ENCODE results near the gene ACE.

The ACE gene

DNA sequence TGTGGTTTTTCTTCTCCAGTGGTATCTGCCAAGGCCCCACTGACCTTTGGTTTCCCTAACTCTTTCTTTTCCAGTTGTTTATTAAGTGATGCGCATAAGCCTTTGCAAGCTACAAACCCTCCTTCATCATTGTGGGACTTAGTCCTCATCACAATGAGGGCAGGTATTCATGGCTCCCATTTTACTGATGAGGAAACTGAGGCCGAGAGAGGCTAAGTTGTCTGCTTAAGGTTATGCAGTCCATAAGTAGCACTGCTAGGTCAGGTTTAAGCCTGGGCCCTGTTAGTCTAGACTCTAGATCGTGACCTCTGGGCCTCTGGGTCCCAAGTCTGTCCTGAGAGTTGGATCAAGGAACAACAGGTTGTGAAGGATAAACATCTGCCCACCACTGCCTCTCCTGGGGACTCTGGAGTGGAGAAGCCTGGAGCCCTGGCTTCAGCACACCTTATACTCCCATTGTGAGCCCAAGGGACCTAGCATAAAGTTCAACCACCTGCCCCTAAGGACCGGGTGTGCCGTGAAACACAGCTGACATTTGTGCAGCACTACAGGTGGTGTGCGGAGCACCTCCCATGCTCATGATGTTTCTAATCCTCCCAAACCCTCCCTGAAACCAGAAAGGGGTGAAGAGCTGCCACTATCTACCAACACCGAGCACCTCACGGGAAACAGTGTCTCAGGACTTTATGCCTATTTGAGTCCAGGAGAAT, 41.1 kb downstream of the ACE start:
- no peak for DNase-seq

DNA sequence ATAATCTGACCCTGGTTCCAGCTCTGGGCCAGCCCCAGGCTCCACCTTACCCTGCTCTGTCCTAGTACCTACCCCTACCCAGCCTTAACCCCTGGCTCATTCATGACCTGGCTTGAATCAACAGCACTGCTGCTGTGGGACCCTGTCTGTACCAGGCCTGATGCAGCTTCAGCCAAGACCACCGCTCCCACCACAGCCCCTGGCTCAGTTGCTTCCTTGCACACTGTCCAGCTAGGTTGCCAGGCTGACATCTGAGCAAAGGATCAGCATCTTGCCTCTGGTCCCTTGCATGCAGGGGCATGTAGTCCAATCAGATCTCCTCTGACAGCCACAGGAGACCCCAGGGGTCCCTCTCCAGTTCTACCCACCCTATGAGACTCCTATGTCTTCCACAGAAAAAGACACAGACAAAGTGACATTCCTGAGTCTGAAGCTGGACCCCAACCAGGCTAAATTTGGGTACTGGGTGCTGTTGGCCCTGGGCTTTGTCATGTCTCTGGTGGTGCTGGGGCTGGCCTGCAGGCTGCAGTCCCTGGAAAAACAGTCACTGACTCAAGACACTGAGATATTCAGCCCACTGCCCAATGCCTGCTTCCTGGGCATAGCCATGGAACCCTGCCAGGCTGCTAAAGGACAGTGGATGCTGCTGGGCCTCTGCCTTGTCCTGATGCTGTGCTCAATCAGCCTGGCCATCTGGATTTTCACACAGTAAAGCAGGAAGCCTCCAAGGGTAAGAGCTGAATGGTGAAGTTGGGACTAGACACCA, 42.4 kb downstream of the ACE start:
- no peak for DNase-seq

DNA sequence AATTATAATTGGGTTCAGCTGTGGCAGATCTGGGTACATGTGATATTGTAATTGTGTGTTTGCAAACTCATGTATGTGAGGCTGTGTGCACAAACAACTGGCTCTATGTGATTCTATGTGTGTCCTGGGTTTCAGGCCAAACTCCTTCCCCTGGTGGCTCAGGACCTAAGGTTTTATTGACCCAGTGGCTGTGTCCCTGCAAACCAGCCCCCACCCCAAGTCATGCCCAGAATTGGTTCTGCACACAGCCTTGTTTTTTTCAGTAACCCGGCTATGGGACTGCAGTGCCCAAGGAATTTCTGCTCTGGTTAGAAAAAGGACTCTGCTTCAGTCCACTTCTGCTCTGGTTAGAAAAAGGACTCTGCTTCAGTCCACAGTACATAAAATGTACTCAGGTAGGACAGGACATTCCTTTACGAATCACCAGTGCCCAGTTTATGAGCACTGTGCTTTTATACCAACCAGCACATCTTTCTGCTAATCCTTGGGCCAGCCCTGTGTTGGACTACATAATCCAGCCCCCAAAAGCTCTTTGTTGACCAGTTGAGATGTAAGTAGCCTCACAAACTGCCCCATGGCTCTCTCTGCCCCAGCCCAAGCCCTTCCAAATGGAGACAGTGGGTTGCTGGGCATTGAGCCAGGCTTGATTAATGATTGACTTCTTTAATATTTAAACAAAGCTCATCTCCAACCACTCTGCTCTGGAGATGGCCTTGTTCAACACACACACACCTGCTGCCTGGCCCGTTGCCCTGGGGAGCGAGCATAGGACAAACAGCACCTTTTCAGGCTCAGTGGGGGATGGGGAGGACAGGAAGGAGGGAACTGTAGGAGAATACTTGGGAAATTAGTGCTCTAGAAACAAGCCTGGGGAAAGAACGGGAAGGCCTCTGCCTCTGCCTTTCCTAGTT, 43.4 kb downstream of the ACE start:
- DNase-seq: no peak

DNA sequence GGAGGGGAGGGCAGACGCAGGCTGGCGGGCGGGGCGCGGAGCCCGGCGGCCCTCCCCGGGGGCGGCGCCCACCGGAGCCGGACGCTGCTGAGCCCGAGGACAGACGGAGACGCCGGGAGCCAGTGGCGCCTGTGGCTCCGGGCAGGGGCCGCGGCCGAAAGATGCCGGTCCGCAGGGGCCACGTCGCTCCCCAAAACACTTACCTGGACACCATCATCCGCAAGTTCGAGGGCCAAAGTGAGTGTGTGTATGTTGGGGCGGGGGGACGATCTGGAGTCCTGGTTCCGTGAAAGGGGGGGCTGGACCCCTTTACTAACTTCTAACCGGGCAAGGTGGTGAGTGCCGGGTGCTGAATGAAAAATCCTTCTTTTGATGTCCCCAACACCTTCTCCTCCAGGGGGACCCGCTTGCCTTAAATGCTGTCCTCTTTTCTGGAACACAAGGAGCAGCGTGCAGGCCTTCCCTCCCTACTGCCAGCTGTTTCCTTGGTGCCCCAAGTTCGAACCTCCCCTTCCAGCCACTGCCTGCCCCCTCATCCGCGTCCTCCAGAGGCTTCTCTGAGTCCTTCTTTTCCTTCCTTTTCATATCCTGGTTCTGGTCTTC, 46.5 kb downstream of the ACE start, which contains the start of gene KCNH6:
KCNH6 (plus strand) TSS at position 106 of the 603 bp plus-strand sequence; CDS start at position 162, 56 bp downstream.
- no peak for DNase-seq

DNA sequence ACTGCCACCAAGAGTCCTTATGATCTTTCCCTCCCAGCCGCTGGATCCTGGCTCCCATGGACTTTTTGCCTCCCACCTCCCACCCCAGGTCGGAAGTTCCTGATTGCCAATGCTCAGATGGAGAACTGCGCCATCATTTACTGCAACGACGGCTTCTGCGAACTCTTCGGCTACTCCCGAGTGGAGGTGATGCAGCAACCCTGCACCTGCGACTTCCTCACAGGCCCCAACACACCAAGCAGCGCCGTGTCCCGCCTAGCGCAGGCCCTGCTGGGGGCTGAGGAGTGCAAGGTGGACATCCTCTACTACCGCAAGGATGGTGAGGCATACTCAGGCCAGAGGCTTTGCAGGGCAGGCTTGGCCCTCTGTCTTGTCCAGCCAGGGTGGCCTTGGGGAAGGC, 47.2 kb downstream of the ACE start:
- DNase-seq: no peak

DNA sequence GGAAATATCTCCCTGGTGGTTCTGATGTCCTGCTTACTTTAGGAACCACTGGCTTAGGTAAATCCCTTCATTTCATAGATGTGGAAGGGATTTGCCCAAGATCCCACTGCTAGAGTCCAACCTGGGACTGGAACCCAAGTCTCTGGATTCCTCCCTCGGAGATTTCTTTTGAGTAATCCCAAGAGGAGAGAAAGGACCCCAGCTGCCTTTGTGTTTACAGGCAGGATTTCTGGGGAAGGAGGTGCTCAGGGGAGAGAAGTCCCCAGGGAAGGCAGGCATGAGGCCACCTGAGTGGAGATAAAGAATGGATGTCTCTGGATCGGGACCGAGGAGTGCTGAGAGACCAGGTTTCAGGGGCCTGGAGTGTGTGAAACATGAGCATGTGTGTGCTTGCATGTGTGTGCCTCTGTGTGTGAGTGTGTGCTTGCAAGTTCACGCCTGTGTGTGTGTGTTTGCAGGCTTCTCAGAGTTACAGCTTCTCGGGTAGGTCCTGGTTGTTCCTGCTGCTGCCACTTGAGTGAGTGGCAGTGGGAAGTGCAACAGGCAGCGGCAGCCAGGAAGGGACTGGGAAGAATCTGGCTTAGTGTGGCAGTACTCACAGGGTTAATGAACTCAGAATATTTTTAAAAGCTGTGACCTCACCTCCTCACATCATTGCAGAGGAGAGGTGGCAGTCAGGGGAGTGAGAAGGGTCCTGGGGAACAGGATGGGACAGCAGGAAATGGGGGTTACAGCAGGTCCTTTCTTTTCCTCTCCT, 48.5 kb downstream of the ACE start:
- DNase-seq: no peak

DNA sequence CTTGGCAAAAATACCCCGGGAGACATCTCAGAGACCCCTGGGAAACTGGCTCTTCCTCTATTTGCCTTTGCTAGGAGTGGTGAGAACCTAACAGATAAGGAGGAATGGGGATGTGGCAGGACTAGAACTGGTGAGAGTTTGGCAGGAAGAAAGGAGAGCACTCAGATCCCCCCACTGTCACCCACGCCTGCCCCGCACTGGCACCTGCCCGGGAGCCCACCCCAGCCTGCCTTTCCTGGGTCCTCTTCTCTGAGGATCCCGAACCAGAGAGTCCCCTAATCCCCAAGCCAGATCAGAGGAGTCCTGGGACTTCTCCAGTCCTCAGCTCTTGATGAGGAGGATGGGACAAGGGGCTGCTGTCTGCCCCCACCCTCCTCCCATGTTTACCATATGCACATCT, 50.0 kb downstream of the ACE start:
- no peak for DNase-seq

DNA sequence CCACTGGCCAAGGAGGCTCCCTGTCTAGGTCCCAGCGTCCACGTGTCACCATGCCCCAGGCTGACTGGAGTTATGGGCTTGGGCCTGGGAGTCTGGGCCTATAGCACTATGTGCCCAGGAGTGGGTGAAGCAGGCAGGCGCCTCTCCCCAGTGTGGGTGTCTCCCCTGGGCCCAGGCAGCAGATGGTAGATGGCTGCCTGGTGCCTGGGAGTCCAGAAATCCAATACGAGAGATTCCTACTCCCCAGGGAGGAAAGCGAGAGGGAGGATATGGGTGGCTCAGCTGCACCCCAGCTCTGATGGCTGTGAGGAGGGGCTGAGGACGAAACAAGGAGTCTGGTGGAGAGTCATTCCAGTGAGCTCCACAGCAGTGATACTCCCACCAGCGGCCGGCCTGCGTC, 51.3 kb downstream of the ACE start:
- no peak for DNase-seq

DNA sequence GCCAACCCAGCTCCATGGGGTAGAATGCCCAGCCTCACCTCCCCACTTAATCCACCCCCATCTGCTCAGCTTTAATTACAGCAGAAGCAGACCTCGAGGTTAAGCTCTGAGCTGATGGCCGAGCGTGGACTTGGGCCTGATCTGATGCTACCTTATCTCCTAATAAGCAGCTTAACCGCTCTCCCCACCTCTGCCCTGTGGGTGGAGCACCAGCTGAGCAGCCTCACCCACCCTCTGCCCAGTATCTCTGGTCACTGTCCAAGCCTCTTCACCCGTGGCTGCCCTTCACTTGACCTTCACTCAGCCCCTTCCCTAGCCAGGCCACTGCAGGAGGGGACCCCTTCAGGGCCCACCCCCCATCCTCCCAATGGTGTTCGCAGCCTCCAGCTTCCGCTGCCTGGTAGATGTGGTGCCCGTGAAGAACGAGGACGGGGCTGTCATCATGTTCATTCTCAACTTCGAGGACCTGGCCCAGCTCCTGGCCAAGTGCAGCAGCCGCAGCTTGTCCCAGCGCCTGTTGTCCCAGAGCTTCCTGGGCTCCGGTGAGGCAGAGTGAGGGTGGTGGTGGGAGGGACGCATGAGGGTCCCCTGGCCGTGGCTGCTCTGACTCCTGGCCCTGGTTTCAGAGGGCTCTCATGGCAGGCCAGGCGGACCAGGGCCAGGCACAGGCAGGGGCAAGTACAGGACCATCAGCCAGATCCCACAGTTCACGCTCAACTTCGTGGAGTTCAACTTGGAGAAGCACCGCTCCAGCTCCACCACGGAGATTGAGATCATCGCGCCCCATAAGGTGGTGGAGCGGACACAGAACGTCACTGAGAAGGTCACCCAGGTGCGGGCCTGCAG, 53.1 kb downstream of the ACE start:
- no peak for DNase-seq

DNA sequence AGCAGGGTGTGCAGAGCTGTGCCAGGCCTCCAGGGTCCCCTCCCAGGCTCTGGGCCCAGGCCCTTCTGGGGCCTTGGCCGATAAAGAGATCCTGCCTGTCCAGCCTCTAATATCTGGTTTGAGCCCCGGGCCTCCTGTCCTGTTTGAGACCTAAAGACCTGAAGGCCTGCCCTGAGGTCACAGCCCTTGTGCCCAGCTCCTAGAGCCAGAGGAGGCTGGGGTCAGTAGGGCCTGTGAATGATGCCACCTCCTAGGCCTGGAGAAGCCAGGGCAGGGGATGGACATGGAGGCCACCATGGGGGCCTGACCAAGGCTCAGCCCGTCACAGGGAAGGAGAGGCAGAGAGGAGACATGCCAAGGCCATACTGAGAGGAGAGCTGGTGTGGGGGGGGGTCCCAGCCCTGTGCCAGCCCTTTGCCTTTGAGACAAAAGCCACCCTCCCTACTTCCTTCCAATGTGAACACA, 53.7 kb downstream of the ACE start:
- DNase-seq: no peak

DNA sequence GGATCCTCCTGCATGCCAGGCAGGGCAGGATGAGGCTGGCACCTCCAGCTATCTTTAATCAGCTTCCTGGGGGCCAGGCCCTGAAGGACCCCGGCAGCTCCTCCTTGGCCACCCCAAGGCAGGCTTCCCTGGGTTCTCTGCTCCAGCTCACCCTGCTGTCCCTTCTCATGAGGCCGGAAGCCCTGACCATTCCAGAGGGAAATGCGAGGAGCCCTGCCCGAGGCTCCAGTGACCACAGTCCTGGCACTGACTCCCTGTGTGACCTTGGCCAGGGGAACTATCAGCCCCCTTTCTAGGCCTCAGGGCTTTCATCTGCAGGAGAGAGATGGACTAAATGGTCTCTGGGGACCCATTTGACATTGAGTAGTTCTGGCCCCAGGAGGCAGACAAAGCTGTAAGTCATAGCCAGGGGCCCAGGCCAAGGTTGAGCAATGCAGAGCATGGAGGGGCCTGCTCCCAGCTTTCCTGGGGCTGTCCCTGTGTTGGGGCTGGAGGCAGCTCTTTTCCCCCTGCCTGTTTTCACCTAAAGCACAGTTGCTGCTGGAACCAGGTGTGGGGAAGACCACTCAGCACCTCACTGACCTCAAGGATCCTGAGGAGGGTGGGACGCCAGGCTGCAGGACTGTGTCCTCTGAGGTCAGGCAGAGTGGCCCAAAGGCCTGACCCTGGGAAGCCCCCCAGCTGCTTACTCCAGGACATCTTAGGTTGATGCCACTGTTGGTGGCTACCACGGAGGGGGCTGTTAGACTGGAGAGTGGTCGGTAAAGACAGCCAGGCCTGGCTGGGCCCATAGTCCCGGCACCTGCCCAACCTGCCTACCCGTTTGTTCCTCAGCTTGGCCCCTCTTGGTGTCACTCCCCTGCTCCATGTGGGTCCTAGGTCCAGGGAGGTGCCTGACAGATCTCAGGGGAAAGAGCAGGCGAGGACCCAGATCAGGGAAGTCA, 54.4 kb downstream of the ACE start:
- no peak for DNase-seq

DNA sequence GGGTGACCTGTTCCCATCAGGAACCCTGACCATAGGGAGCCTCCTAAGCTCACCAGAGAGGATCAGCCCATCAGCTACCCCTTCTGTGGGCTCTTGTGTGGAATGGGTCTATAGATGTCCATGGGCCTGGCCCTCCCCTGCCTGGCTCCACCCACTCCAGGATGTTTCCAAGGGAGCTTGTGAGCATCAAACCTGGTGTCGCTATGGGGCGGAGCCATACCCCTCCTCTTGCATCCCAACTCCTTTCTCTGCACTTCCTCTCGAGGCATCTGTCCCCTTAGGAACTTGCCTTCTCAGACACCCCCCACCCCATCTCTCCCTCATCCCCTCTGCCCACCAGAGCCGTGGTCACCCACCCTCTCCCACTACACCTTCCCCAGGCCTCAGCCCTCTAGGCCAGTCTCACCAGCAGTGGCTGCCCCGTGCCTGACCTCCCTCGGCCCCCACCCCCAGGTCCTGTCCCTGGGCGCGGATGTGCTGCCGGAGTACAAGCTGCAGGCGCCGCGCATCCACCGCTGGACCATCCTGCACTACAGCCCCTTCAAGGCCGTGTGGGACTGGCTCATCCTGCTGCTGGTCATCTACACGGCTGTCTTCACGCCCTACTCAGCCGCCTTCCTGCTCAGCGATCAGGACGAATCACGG, 56.7 kb downstream of the ACE start:
- DNase-seq: no peak

DNA sequence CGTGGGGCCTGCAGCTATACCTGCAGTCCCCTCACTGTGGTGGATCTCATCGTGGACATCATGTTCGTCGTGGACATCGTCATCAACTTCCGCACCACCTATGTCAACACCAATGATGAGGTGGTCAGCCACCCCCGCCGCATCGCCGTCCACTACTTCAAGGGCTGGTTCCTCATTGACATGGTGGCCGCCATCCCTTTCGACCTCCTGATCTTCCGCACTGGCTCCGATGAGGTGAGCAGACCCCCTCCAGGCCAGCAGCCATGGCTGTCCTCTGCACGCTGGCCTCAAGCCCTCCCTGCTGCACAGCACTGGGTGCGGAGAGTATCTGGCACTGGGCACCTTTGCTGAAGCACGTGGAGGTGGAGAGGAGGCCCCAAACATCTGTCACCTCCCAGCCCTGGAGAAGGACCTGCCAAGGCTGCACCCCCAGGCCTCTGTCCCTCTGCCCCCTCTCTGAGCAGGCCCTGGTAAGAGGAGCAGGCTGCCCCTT, 57.3 kb downstream of the ACE start:
- no peak for DNase-seq

DNA sequence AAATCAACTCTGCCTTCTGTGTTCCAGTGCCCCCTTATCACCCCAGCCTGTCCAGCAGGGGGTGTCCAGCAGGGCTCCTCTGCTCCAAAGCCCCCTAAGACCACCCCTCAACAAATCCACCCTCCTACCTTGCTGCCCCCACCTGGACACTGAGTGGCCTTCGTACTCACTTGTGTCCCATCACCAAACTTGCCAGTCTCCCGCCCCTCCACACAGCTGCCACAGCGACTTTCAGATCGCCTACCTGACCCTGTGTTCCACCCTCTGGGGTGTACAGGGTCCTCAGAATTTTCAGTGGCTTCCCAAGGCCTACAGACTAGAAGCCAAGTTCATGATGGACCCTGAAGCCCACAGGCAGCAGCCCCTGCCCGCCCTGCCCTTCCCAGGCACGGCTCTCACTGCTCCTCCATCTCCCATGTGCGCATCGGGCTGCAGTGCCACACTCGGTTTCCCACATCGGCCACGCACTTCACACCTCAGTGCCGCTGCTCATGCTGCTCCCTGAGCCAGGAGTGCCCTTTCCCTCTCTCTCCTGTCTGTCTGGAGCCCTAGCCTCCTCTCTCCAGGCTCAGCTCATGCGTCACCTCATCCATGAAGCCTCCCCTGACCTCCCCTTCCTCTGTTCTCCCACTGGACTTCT, 58.1 kb downstream of the ACE start:
- no peak for DNase-seq

DNA sequence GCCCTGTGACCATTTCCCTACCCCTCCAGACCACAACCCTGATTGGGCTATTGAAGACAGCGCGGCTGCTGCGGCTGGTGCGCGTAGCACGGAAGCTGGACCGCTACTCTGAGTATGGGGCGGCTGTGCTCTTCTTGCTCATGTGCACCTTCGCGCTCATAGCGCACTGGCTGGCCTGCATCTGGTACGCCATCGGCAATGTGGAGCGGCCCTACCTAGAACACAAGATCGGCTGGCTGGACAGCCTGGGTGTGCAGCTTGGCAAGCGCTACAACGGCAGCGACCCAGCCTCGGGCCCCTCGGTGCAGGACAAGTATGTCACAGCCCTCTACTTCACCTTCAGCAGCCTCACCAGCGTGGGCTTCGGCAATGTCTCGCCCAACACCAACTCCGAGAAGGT, 58.8 kb downstream of the ACE start:
- DNase-seq: no peak

DNA sequence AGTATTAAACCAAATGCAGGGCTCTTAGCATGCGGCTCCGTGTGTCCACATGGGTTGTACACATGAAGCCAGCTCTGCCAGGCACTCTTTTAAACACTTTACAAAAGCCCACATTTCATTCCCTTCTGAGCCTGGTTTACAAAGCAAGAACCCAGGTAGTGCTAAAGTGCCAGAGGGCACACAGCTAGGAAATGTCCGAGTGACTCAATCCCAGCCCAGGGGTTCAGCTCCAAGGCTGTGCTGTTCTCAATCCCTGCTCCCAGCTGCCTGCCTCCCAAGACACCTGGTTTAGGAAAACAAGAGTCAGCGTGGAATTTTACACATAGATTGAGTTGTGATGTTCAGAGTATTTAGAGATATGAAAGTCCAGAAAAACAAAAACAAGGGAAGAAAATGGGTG, 60.1 kb downstream of the ACE start:
- DNase-seq: no peak

DNA sequence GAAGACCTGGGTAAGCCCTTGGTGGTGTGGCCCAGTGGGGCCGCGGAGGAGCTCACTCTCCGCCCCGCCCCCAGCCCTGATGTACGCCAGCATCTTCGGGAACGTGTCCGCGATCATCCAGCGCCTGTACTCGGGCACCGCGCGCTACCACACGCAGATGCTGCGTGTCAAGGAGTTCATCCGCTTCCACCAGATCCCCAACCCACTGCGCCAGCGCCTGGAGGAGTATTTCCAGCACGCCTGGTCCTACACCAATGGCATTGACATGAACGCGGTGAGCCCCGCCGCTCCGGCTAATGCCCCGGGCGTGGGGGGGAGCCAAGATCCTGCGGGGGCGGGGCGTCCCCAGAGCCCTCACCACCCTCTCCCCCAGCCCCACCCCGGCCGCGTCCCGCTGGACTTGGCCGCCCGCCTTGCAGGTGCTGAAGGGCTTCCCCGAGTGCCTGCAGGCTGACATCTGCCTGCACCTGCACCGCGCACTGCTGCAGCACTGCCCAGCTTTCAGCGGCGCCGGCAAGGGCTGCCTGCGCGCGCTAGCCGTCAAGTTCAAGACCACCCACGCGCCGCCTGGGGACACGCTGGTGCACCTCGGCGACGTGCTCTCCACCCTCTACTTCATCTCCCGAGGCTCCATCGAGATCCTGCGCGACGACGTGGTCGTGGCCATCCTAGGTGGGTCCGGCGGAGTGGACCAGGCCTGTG, 61.3 kb downstream of the ACE start:
- no peak for DNase-seq

Data from NCI-H1694 treated with DMSO at 0.1 percent for 48 hours (cell line).